HG03066 (cell line): ENCODE data around the gene LIMS1.
A peak's percentile ranks its signal among the peaks of the same experiment; 100 is the strongest.
"Not testable (repeated sequence)": the region's sequence is repeated elsewhere in the genome, so short reads cannot be mapped to it uniquely, and the experiment has no call there.

Source experiments
- ATAC-seq: cut with Tn5 transposase; IDR thresholded peaks from one replicate; pipeline ENCODE4 v1.9.1; 2021; ENCODE audit warnings: low read depth; ENCODE audit not compliant: unreplicated experiment

Gene LIMS1

GRCh38 chr2:108655270-108655669 is 121.0 kb downstream of the LIMS1 start:
- not testable (repeated sequence) for ATAC-seq

DNA sequence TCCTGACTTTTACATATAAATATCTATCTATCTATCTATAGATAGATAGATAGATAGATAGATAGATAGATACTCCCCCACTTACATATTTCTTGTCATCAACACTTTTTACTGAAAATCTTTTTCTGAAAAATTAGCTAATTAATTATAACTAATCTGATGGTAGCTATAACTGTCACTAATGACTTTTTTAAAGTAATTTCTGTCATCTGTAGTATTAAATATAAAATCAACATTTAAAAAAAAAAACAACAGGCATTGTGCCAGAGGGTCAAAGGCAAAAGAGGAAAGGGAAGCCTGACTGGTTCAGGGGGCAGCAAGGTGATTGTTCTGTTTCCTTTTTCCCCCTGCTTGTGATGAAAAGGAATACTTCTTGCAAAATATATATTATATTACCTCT is 122.0 kb downstream of the LIMS1 start:
- not testable (repeated sequence) for ATAC-seq

DNA sequence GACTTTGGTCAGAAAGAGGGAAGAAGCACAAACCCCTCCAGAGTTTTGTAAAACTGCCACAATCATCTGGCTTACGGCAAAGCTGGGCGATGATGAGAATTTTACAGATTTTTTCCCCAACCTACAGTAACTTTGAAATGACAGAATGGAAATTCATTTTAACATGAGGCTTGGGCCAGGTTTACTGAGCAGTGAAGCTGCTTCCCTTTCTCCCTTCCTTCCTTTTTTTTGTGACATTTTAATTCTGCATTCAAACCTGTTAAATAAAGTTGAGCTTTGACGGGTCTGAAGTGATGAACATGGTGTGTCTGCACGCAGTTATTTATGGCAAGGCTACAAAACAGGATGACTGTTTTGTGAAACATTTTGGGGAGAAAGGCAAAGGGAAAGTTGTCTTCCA is 123.2 kb downstream of the LIMS1 start:
- not testable (repeated sequence) for ATAC-seq

- not testable (repeated sequence) for ATAC-seq
These were observed 124.3 kb downstream of the LIMS1 start for GRCh38 chr2:108658553-108658952.

- not testable (repeated sequence) for ATAC-seq
These were observed 127.2 kb downstream of the LIMS1 start for GRCh38 chr2:108661493-108661892.

GRCh38 chr2:108662207-108662612 is 127.9 kb downstream of the LIMS1 start:
- peak; percentile 91 for ATAC-seq

DNA sequence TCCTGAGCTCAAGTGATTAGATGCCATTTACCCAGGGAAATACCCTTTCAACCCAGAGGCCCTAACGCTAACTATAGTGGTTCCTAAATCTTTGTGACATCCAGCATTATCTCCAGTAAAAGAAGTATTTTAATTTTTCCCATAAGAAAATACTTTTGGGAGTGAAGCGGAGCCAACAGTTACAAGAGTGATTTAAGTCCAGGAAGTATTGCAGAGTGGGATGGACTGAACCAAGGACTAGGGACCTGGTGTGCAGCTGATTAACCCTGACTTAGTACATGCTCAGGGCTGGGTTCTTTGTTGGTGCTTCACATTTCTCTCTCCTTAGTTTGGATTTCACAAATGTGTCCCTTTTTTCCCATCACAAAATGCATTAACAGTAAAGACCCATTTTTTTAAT is 129.1 kb downstream of the LIMS1 start:
- not testable (repeated sequence) for ATAC-seq

GRCh38 chr2:108664089-108664488 is 129.8 kb downstream of the LIMS1 start:
- ATAC-seq = not testable (repeated sequence)

DNA sequence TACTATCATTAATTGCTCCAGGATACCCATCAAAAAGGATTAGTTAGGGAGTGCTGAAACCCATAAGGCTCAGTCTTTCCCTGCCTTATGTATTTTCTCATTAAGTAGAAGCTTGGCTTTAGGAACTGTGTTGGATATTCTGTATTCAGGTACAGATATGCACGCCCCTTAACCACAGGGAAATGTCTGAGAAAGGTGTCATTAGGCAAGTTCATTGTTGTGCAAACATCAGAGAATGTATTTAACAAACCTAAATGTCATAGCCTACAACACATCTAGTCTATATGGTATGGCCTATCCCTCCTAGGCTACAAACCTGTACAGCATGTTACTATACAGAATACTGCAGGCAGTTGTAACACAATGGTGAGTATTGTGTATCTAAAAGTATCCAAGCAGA is 130.7 kb downstream of the LIMS1 start:
- ATAC-seq = not testable (repeated sequence)

DNA sequence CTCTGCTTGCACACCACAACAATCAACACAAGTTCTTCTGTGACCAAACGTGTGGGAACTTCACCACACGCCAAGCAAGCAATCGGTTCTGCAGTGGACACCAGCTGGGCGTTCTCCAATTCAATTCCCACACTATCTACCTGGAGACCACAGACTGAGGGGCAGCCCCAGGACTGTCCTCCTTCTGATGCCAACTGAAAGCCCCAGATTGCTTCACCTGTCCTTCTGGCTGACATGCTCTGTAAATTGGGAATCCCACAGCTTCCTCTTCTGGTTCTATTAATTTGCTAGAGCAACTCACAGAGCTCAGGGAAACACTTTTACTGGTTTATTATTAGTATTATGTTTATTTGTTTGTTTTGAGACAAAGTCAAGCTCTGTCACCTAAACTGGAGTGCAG is 131.7 kb downstream of the LIMS1 start:
- ATAC-seq = not testable (repeated sequence)

DNA sequence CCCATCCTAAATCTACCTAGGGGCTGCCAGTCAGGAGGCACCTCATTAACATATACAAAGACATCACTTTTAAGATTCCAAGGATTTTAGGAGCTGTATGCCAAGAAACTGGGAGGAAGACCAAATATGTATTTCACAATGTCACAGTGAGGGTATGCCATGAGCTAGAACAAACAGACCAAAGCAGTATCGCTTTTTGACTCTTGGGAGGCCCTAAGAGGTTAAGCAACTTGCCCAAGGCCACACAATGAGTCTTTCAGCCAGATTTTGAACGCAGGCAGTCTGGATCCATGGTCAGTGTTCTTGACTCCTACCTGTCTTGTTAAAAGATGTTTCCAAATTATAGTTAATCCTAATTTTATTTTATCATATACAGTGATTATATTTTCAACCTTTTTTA is 132.9 kb downstream of the LIMS1 start:
- not testable (repeated sequence) for ATAC-seq

DNA sequence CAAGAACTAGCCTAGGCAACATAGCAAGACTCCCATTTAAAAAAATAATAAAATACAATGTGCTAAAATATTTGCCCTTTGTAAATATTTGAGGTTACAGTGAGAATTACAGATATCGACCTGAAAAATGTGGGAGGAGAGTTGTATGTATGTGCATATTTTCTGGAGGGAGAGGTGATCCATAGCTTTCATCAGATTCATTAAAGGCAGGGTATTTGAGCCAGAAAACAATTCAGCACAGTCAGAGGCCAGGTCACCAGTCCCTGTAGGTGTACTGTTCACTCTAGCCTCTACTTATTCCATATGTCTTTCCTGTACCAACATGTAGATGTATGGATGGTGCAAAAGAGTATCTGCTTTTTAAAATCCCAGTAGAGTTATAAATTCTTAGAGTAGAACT is 136.0 kb downstream of the LIMS1 start:
- ATAC-seq = not testable (repeated sequence)

GRCh38 chr2:108672200-108672805 is 138.0 kb downstream of the LIMS1 start:
- not testable (repeated sequence) for ATAC-seq

- ATAC-seq = not testable (repeated sequence)
These were observed 142.3 kb downstream of the LIMS1 start for GRCh38 chr2:108676522-108676921.

DNA sequence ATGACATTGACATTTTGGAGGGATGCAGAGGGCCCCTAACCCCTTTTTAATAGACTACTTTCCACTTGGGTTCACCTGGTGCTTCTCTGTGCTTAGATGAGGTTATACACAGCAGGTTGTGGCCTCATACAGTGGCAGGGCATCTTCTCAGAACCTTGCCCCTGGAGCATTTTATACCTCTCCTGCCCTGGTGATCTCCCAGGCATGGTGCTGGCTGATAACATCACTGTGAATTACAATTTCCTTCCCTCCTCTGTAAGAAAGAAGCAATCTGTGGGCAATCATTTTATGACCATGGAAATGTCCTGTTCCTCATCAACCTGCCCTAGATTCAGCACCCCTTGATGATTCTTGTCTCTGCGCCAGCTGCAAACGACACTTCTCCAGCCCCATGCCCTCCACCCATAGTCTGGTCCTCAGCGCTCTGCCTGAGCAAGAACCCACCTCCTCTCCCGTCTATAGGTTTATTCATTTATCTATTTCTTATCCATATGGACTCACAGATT is 143.0 kb downstream of the LIMS1 start:
- not testable (repeated sequence) for ATAC-seq

DNA sequence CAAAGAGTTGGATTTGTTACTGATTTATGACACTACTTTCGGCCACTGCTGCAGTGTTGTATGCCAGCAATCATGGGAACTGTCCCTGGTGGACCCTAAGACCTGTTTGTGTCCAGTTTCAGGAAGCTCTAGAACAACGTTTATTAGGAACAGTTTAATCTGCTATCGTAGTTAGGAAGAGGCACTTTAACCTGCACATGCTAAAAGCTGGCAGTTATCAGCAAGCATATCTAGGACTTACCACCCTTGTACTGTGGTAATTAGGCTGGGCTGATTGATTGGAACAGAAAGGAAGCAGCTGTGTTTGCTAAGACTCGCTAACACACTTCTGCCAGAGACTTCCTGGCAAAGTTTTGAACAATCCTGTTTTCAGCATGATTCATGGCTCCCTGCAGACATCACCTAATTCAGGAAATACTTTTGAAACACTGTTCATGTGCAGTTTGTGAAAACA is 144.0 kb downstream of the LIMS1 start:
- ATAC-seq = not testable (repeated sequence)

GRCh38 chr2:108680805-108681204 is 146.5 kb downstream of the LIMS1 start:
- ATAC-seq = not testable (repeated sequence)

DNA sequence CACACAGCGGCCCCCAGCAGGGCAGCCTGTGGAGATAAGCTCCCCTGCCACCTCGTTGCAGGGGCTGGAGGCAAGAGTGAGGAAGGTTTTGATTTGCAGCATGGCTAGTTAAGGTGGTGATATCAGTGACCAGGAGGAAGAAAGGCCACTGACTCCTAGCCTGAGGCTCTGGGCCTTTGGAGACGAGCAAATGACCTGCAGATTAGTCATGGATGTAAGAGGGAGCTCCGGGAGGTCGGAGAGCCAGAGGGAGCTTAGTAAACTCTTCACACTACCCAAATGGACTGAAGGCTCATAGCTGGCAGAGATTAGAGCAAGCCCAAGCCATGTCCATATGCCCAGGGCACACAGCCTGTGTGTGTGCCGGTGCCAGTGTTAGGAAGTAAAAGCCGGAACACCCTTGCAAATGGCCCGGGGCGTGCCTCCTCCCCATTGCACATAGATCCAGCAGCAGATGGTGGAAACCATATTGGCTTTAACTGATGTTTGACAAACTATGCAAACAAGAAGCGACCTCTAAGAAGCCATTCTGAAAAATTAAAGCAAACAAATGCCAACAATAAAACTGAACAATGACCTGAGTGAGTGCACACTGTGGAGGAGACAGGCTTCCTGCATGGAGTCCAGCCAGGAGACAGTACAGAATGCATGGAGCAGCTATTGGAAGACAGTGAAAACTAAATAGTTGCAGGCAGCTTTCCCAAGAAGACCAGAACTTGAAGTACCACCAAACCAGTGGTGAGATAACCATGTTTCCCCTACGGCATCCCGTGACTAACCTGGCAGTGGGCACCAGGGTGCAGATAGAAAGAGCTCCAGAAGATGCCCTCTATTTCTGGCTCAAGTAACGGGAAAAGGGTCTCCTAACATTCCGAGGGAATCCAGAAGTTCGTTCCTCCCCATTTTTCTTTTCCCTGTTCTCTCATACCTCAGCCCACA is 154.8 kb downstream of the LIMS1 start:
- not testable (repeated sequence) for ATAC-seq

- not testable (repeated sequence) for ATAC-seq
These were observed 155.7 kb downstream of the LIMS1 start for GRCh38 chr2:108690001-108690400.

DNA sequence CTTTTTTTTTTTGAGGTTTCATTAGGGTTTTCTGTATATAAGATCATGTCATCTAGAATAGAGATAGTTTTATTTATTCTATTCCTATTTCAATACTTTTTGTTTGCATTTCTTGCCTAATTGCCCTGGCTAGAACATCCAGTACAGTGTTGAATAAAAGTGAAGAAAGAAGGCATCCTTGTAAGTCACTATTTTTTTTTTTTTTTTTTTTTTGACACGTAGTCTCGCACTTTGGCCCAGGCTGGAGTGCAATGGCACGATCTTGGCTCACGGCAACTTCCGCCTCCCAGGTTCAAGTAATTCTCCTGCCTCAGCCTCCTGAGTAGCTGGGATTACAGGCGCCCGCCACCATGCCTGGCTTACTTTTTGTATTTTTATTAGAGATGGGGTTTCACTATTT is 157.2 kb downstream of the LIMS1 start:
- no peak for ATAC-seq

DNA sequence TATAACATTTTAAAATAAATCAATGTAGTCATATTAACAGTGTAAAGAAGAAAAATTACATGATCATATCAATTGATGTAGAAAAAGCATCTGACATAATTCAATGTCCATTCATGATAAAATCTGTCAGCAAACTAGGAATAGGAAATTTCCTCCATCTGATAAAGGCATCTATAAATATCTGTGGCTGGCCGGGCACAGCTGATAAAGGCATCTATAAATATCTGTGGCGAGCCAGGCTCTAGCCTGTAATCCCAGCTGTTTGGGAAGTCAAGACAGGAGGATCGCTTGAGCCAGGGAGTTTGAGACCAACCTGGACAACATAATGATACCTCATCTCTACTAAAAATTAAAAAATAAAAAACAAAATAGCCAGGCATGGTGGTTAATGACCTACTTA is 166.9 kb downstream of the LIMS1 start:
- ATAC-seq = no peak
